ENCODE results near the gene PRKCZ. TPM values are rescaled to one million over a fixed set of nuclear protein-coding genes. Genes with fewer than 3 reads are reported as not detected.

The PRKCZ gene
- total and polyA plus RNA-seq, 9 donors: 3.4 to 16.1 (median 5.8) TPM

DNA sequence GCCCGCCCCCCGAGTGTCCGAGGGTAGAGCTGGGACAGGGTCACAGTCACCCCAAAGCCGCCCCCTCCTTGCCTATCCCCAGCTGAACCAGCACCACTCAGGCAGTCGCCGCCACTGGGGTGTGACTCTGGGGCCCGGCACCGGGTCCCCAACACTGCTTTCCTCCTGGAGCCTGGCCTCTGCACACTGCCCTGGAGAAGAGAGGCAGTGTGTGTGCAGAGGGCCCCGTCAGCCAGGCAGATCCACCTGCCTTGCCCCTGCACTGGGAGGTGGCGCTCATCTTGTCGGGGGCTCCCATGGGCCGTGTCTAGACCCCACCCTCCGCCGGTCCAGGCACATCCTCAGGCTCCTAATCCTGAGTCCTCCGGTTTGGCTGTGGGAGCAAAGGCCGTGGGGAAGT lies 128.7 kb downstream of the PRKCZ start:
- Histone ChIP-seq H3K4me1 (ENCODE audit: insufficient read depth) (peaks cover 9% of the 10 kb centered on the region), H3K9me3 (no peaks in the 10 kb centered on the region), H3K27ac (no peak overlapping the region), H3K4me3 (no peak overlapping the region), H3K27me3 (no peaks in the 10 kb centered on the region), H3K36me3 (no peaks in the 10 kb centered on the region)
- peak in 1 of 5 donors; percentile 27 for DNase-seq
- 83 to 88% (median 87%) methylated on average over 6 to 16 of the region's 16 CpGs for WGBS, 3 donors
- no peak for TF ChIP-seq POLR2A (IDR thresholded peaks at IDR 0.05)
- no peak for TF ChIP-seq CTCF (IDR thresholded peaks at IDR 0.05)
- no peak for TF ChIP-seq EP300 (IDR thresholded peaks at IDR 0.05)
- intact Hi-C loops (cut with DNase I): loop anchor here in 2 of 4 donors (5.0 to 10.0 kb wide), 3 partner anchors 198 to 366 kb away; no protein-coding TSS in a partner anchor

- intact Hi-C loops (cut with DNase I): loop anchor here in 2 of 4 donors (5.0 to 10.0 kb wide), 3 partner anchors 198 to 365 kb away; no protein-coding TSS in a partner anchor
- Histone ChIP-seq H3K27ac (no peak overlapping the region), H3K36me3 (no peaks in the 10 kb centered on the region), H3K4me3 (no peak overlapping the region), H3K4me1 (ENCODE audit: insufficient read depth) (peaks cover 5% of the 10 kb centered on the region), H3K27me3 (no peaks in the 10 kb centered on the region), H3K9me3 (no peaks in the 10 kb centered on the region)
- DNase-seq: no peak
- 57 to 75% (median 63%) methylated on average over 28 of the region's 28 CpGs for WGBS, 3 donors
- TF ChIP-seq POLR2A (IDR thresholded peaks at IDR 0.05): no peak
- TF ChIP-seq EP300 (IDR thresholded peaks at IDR 0.05): no peak
- TF ChIP-seq CTCF (IDR thresholded peaks at IDR 0.05): no peak
Observed at GRCh38 chr1:2179283-2180013, 129.2 kb downstream of the PRKCZ start.

- intact Hi-C loops (cut with DNase I): no loop called here
- Histone ChIP-seq H3K27ac (no peak overlapping the region), H3K4me3 (no peak overlapping the region), H3K9me3 (no peaks in the 10 kb centered on the region), H3K4me1 (ENCODE audit: insufficient read depth) (peaks cover 4% of the 10 kb centered on the region), H3K36me3 (no peaks in the 10 kb centered on the region), H3K27me3 (no peaks in the 10 kb centered on the region)
- peak in 2 of 5 donors; percentile 26 to 32 for DNase-seq
- TF ChIP-seq POLR2A (IDR thresholded peaks at IDR 0.05): no peak
- no peak for TF ChIP-seq CTCF (IDR thresholded peaks at IDR 0.05)
- TF ChIP-seq EP300 (IDR thresholded peaks at IDR 0.05): no peak
- WGBS, 3 donors: 86 to 88% (median 87%) methylated on average over 58 of the region's 58 CpGs
Observed at GRCh38 chr1:2180297-2181245, 130.4 kb downstream of the PRKCZ start.

DNA sequence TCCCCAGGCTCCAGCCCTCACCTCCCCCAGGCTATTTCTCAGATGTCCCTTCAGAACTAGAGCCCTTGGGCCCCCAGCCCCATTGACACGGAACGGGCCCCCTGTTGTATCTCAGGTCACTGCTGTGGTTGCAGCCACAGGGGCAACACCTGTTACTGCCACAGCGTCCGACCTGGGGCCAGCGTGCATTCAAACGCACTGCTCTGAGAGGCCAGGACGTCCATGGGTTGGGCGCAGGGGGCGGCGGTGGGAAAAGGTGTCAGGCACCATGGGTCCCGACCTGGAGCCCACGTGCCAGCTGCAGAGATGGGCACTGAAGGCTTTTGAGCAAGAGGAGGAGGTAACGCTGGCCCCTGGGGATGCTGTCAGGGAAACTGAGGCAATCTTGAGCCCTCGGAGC lies 131.1 kb downstream of the PRKCZ start:
- no peak overlapping the region for H3K27ac ChIP-seq
- H3K9me3 ChIP-seq: no peaks in the 10 kb centered on the region
- H3K4me3 ChIP-seq: no peak overlapping the region
- no peaks in the 10 kb centered on the region for H3K36me3 ChIP-seq
- peak in 1 of 5 donors; percentile 28 for DNase-seq
- H3K4me1 ChIP-seq (ENCODE audit: insufficient read depth): no peaks in the 10 kb centered on the region
- TF ChIP-seq CTCF (IDR thresholded peaks at IDR 0.05) (no peak), EP300 (IDR thresholded peaks at IDR 0.05) (no peak), POLR2A (IDR thresholded peaks at IDR 0.05) (no peak)
- 76 to 86% (median 79%) methylated on average over 14 of the region's 14 CpGs for WGBS, 3 donors
- H3K27me3 ChIP-seq: no peaks in the 10 kb centered on the region
- intact Hi-C loops (cut with DNase I): no loop called here
